ENCODE data around the gene NARF.
"Not testable (repeated sequence)": the region's sequence is repeated elsewhere in the genome, so short reads cannot be mapped to it uniquely, and the experiment has no call there.

NARF gene

GRCh38 chr17:82536512-82537201 is 78.1 kb downstream of the NARF start:
- no peak for DNase-seq (ENCODE audit: low spot score)

- DNase-seq (ENCODE audit: low spot score) = not testable (repeated sequence)
Measured at GRCh38 chr17:82537228-82537627, 78.7 kb downstream of the NARF start.

- DNase-seq (ENCODE audit: low spot score) = not testable (repeated sequence)
Measured at GRCh38 chr17:82539076-82539475, 80.5 kb downstream of the NARF start.
